GM18526 (cell line): ENCODE data around the gene TUBGCP2.

ENCODE experiments used
- POLR2A ChIP-seq: IDR thresholded peaks from 3 replicates; pipeline ENCODE4 v1.6.1; 2011; ENCODE audit not compliant: insufficient read length; ENCODE audit errors: extremely low read depth

The TUBGCP2 gene

DNA sequence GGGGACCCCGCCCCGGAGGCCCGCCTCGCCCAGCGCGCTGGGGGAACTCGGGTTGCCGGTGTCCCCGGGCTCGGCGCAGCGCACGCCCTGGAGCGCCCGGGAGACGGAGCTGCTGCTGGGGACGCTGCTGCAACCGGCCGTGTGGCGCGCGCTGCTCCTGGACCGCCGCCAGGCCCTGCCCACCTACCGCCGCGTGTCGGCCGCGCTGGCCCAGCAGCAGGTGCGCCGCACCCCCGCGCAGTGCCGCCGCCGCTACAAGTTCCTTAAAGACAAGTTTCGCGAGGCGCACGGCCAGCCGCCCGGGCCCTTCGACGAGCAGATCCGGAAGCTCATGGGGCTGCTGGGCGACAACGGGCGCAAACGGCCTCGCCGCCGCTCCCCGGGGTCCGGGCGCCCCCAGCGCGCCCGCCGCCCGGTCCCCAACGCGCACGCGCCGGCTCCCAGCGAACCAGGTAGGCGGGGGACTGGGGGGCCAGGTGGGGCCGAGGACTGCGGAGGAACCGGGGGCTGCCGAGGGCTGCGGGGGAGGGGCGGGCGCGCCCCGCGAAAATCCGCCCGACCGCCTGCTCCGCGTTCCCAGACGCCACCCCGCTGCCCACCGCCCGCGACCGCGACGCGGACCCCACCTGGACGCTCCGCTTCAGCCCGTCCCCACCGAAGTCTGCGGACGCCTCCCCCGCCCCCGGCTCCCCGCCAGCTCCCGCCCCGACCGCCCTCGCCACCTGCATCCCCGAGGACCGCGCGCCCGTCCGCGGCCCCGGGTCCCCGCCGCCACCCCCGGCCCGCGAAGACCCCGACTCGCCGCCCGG, 78.1 kb downstream of the TUBGCP2 start:
- TF ChIP-seq POLR2A, result no peak

DNA sequence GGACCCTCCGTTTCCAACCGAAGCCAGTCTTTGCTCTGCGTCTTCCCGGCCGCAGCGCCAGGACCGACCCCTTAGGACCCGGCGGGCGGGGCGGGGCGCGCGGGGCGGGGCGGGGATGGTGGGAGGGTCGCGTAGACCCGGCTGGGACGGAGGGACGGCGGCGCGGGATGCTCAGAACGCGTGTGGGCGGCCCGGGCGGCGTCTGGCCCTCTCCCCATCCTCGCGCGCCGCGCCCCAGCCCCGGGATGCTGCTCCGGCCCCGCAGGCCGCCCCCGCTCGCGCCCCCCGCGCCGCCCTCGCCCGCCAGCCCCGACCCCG, 78.7 kb downstream of the TUBGCP2 start, which contains the start of gene UTF1:
UTF1 (plus strand) TSS at position 174 of the 318 bp plus-strand sequence; CDS start at position 246, 72 bp downstream.
- no peak for TF ChIP-seq POLR2A

DNA sequence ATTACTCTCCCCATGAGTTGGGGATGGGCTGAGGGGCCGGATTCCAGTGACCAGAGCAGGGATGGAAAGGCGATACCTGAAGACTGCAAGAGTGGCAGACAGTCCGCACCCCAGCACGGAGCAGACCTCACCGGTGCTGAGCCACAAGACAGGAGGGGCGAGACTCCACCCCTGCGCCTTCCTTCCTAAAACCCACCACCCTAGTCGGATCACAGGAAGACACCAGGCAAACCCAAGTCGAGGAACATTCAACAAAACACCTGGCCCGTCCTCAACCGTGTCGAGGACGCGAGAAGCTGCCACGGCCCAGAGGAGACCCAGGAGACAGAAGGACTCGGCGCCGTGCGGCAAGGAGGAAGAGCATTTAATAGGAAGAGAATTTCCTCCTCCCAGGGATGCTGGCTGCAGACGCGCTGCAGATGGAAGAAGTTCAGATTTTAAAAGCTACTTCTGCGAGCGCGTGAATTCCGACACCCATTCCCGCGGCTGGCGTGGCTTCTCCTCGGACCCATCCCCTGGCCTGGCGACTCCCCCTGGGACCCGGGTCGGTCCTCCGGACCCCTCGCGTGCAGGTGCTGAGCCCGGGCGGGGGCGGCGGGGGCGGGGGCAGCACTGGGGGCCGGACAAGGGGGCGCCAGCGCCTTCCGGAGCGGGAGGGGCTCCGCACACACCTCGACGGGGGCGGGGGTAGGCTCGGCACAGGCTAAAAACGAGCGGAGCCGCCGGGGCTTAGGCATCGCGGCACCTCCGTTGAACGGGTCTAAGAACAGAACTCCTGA, 79.2 kb downstream of the TUBGCP2 start:
- TF ChIP-seq POLR2A, result no peak
